ENCODE results near the gene CCDC188. TPM values are rescaled to one million over a fixed set of nuclear protein-coding genes. Genes with fewer than 3 reads are reported as not detected.

The CCDC188 gene
- total RNA-seq, 4 donors from 2014 or later = 2.1 TPM; not detected in 3

GRCh38 chr22:20181194-20181883 is 30.5 kb upstream of the CCDC188 start:
- no peak overlapping the region for H3K27ac ChIP-seq
- H3K27me3 ChIP-seq = peaks cover 0 to 46% (median 0%) of the 10 kb centered on the region in 4 donors
- no peaks in the 10 kb centered on the region for H3K36me3 ChIP-seq
- no peaks in the 10 kb centered on the region for H3K9me3 ChIP-seq
- no peak overlapping the region for H3K4me3 ChIP-seq
- intact Hi-C loops (cut with DNase I) = no loop called here
- WGBS, 2 donors = 83% methylated on average over 3 of the region's 17 CpGs; no CpG with 5 or more reads in 1 of the 2 donors
- DNase-seq = no peak
- H3K4me1 ChIP-seq = no peaks in the 10 kb centered on the region
- no peak for TF ChIP-seq POLR2A (IDR thresholded peaks at IDR 0.05)
- TF ChIP-seq, protein P1, sequence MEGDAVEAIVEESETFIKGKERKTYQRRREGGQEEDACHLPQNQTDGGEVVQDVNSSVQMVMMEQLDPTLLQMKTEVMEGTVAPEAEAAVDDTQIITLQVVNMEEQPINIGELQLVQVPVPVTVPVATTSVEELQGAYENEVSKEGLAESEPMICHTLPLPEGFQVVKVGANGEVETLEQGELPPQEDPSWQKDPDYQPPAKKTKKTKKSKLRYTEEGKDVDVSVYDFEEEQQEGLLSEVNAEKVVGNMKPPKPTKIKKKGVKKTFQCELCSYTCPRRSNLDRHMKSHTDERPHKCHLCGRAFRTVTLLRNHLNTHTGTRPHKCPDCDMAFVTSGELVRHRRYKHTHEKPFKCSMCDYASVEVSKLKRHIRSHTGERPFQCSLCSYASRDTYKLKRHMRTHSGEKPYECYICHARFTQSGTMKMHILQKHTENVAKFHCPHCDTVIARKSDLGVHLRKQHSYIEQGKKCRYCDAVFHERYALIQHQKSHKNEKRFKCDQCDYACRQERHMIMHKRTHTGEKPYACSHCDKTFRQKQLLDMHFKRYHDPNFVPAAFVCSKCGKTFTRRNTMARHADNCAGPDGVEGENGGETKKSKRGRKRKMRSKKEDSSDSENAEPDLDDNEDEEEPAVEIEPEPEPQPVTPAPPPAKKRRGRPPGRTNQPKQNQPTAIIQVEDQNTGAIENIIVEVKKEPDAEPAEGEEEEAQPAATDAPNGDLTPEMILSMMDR (IDR thresholded peaks at IDR 0.05) = no peak

GRCh38 chr22:20180640-20181039 is 29.8 kb upstream of the CCDC188 start:
- Histone ChIP-seq H3K27me3 (peaks cover 0 to 39% (median 0%) of the 10 kb centered on the region in 4 donors), H3K36me3 (no peaks in the 10 kb centered on the region), H3K27ac (no peak overlapping the region), H3K4me1 (no peaks in the 10 kb centered on the region), H3K9me3 (no peaks in the 10 kb centered on the region), H3K4me3 (no peak overlapping the region)
- no peak for DNase-seq
- 47 to 68% methylated on average over 8 of the region's 8 CpGs for WGBS, 2 donors
- intact Hi-C loops (cut with DNase I) = no loop called here
- TF ChIP-seq, protein P1 (IDR thresholded peaks at IDR 0.05) = no peak
- no peak for TF ChIP-seq POLR2A (IDR thresholded peaks at IDR 0.05)

DNA sequence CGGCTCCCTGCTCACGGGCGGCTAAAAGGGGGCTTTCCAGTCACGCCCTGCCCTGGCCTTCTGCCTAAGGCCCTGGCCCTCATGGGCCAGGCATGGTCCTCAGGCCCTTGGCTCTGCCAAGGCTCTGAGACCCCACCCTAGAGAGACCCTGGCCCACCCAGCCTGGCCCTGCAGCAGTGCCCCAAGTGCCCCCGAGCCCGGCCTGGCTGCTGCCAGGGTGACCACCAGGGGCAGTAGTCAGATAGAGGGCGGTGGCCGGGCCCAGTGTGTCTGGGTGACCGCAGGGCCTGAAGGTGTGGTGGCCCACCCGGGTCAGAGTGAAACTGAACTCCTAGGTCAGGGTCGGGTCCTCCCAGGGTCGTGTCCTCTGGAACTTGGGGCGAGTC is 29.4 kb upstream of the CCDC188 start:
- H3K4me1 ChIP-seq = no peaks in the 10 kb centered on the region
- DNase-seq = no peak
- H3K27ac ChIP-seq = no peak overlapping the region
- no peak for TF ChIP-seq POLR2A (IDR thresholded peaks at IDR 0.05)
- TF ChIP-seq, protein P1 (IDR thresholded peaks at IDR 0.05) = no peak
- intact Hi-C loops (cut with DNase I) = no loop called here
- WGBS, 2 donors = 83 to 93% methylated on average over 3 to 6 of the region's 13 CpGs
- no peak overlapping the region for H3K4me3 ChIP-seq
- no peaks in the 10 kb centered on the region for H3K9me3 ChIP-seq
- peaks cover 0 to 36% (median 0%) of the 10 kb centered on the region in 4 donors for H3K27me3 ChIP-seq
- H3K36me3 ChIP-seq = no peaks in the 10 kb centered on the region

DNA sequence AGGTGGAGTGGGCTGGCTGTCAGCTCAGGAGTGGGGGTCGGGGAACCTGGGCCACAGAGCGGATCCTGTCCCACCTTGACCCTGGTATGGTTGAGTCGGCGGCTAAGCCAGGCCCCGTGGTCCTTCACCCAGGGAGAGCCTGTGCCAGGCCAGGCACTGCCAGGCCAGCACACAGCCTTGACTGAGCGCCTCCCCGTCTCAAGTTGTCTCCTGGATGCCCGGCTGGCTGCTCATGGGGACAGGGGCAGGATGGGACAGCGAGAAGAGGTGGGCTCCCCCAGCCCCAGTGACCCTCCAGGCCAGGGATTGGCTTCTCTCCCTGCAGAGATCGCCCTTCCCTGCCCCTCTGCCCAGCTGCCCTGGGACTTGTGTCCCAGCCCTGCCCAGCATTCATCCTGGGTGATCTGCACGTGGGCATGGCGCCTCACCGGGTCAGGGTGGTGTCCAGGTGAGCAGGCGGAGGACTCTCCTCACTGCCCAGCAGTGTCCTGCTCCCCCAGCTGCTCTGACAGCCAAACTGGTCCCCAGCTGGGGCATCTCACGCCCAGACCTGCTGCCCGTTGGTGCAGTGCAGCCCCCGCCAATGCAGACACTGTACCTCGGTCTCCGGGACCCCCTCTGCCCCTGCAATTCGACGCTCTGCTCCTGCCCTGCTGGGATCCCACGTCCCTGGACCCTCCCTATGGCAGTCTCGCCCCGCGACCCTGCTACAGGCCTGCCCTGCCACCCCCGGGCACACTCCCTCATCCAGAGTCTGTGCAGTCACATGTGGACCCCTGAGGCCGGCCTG is 28.8 kb upstream of the CCDC188 start:
- Histone ChIP-seq H3K27me3 (peaks cover 0 to 32% (median 0%) of the 10 kb centered on the region in 4 donors), H3K9me3 (no peaks in the 10 kb centered on the region), H3K27ac (no peak overlapping the region), H3K4me3 (no peak overlapping the region), H3K4me1 (no peaks in the 10 kb centered on the region), H3K36me3 (no peaks in the 10 kb centered on the region)
- no peak for DNase-seq
- 78 to 85% methylated on average over 6 to 11 of the region's 27 CpGs for WGBS, 2 donors
- intact Hi-C loops (cut with DNase I) = no loop called here
- no peak for TF ChIP-seq POLR2A (IDR thresholded peaks at IDR 0.05)
- TF ChIP-seq, protein P1 (IDR thresholded peaks at IDR 0.05) = no peak

- TF ChIP-seq, protein P1 (IDR thresholded peaks at IDR 0.05) = no peak
- TF ChIP-seq POLR2A (IDR thresholded peaks at IDR 0.05) = no peak
- Histone ChIP-seq H3K9me3 (no peaks in the 10 kb centered on the region), H3K4me3 (no peak overlapping the region), H3K36me3 (no peaks in the 10 kb centered on the region), H3K4me1 (no peaks in the 10 kb centered on the region), H3K27me3 (peaks cover 0 to 35% (median 0%) of the 10 kb centered on the region in 4 donors), H3K27ac (no peak overlapping the region)
- intact Hi-C loops (cut with DNase I) = no loop called here
- no CpG with 5 or more reads among the region's 10 CpGs for WGBS, 2 donors
- no peak for DNase-seq
Observed at GRCh38 chr22:20178915-20179227, 28.0 kb upstream of the CCDC188 start.
